Ovary (tissue), 3 donors: ENCODE measurements around the gene JPH3.

ENCODE experiments used
- CTCF ChIP-seq, 3 donors: fragments of 450-650 bp in 2 of 3; fragments of 200-600 bp in 1 of 3; IDR thresholded peaks; one replicate each; pipeline versions ENCODE4 v1.5.1 to v1.8.0; 2016 to 2022; ENCODE audit warnings: antibody characterized with exemption in 3 of 3, mild to moderate bottlenecking in 1 of 3
- EP300 ChIP-seq: sonication (generic); formaldehyde crosslinking; IDR thresholded peaks from one replicate; pipeline ENCODE4 v1.6.1; 2017; ENCODE audit warnings: antibody characterized with exemption
- POLR2A ChIP-seq: fragments of 450-650 bp; IDR thresholded peaks from one replicate; pipeline ENCODE4 v1.6.1; 2017; ENCODE audit warnings: antibody characterized with exemption, mild to moderate bottlenecking, moderate library complexity
- donor health status: DM: no; HTN: no; CAD: no.

GRCh38 chr16:87691686-87692079 lies 89.4 kb downstream of the JPH3 start:
- TF ChIP-seq POLR2A = no peak
- no peak for TF ChIP-seq CTCF (IDR thresholded peaks at IDR 0.05)
- TF ChIP-seq EP300 = no peak
